ENCODE measurements around the gene GAGE12C.
"Not testable (repeated sequence)": the region's sequence is repeated elsewhere in the genome, so short reads cannot be mapped to it uniquely, and the experiment has no call there.

Gene GAGE12C, protein sequence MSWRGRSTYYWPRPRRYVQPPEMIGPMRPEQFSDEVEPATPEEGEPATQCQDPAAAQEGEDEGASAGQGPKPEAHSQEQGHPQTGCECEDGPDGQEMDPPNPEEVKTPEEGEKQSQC

DNA sequence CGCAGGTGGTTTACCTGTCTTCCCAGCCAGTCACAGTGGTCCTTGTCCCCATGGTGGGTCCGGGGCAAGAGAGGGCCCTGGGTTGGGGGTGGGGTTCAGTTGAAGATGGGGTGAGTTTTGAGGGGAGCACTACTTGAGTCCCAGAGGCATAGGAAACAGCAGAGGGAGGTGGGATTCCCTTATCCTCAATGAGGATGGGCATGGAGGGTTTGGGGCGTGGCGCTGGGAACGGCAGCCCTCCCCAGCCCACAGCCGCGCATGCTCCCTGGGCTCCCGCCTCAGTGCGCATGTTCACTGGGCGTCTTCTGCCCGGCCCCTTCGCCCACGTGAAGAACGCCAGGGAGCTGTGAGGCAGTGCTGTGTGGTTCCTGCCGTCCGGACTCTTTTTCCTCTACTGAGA is at the start of gene GAGE12C:
Gene GAGE12C, plus strand, starts transcription at position 301 of the 400 bp plus-strand sequence. CDS start 1,155 bp downstream, outside the sequence.
- DNase-seq = not testable (repeated sequence)

DNA sequence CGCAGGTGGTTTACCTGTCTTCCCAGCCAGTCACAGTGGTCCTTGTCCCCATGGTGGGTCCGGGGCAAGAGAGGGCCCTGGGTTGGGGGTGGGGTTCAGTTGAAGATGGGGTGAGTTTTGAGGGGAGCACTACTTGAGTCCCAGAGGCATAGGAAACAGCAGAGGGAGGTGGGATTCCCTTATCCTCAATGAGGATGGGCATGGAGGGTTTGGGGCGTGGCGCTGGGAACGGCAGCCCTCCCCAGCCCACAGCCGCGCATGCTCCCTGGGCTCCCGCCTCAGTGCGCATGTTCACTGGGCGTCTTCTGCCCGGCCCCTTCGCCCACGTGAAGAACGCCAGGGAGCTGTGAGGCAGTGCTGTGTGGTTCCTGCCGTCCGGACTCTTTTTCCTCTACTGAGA is 9.5 kb downstream of the GAGE12C start, which contains the start of gene GAGE12D:
Gene GAGE12D, plus strand, starts transcription at position 301 of the 400 bp plus-strand sequence. CDS start 1,155 bp downstream, outside the sequence.
- not testable (repeated sequence) for DNase-seq

GRCh38 chrX:49550989-49551388 is 19.0 kb downstream of the GAGE12C start, which contains the start of gene GAGE12E:
GAGE12E (plus strand) TSS chrX:49551289; CDS start chrX:49552444, 1,155 bp downstream.
- DNase-seq = not testable (repeated sequence)

GRCh38 chrX:49560542-49560941 is 28.6 kb downstream of the GAGE12C start, which contains the start of gene GAGE12F:
GAGE12F (plus strand) TSS chrX:49560842; CDS start chrX:49561997, 1,155 bp downstream.
- not testable (repeated sequence) for DNase-seq

DNA sequence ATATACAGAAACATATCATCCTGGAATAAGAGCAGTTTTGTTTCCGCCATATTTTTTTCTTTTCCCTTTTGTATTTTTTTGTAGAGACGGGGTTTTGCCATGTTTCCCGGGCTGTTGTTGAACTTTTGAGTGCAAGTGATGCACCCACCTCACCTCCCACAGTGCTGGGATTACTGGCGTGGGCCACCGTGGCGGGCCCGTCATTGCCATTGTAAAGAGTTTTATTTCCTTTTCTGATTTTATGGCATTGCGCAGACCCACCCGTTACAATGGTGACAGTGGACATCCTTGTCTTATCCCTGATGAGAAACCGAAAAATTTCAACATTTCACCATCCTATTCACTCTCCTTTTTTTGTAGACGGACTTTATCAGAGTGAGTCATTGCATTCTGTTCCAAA is 36.8 kb downstream of the GAGE12C start:
- DNase-seq = not testable (repeated sequence)

GRCh38 chrX:49569152-49569551 is 37.2 kb downstream of the GAGE12C start:
- not testable (repeated sequence) for DNase-seq

DNA sequence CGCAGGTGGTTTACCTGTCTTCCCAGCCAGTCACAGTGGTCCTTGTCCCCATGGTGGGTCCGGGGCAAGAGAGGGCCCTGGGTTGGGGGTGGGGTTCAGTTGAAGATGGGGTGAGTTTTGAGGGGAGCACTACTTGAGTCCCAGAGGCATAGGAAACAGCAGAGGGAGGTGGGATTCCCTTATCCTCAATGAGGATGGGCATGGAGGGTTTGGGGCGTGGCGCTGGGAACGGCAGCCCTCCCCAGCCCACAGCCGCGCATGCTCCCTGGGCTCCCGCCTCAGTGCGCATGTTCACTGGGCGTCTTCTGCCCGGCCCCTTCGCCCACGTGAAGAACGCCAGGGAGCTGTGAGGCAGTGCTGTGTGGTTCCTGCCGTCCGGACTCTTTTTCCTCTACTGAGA is 38.1 kb downstream of the GAGE12C start, which contains the start of gene GAGE12G:
Gene GAGE12G, plus strand, starts transcription at position 301 of the 400 bp plus-strand sequence. CDS start 1,155 bp downstream, outside the sequence.
- DNase-seq = not testable (repeated sequence)

DNA sequence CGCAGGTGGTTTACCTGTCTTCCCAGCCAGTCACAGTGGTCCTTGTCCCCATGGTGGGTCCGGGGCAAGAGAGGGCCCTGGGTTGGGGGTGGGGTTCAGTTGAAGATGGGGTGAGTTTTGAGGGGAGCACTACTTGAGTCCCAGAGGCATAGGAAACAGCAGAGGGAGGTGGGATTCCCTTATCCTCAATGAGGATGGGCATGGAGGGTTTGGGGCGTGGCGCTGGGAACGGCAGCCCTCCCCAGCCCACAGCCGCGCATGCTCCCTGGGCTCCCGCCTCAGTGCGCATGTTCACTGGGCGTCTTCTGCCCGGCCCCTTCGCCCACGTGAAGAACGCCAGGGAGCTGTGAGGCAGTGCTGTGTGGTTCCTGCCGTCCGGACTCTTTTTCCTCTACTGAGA is 47.7 kb downstream of the GAGE12C start, which contains the start of gene GAGE12H:
Gene GAGE12H, plus strand, starts transcription at position 301 of the 400 bp plus-strand sequence. CDS start 1,155 bp downstream, outside the sequence.
- not testable (repeated sequence) for DNase-seq

All from stimulated activated CD8-positive, alpha-beta memory T cell treated with anti-CD3 and anti-CD28 coated beads, Interleukin-4, amount 100 ng/mL, for 48 hours (primary cell).